H1 (cell line): ENCODE measurements around the gene CCDC88C. TPM values are rescaled to one million over a fixed set of nuclear protein-coding genes. Genes with fewer than 3 reads are reported as not detected.

Source experiments
- ATF2 ChIP-seq: IDR thresholded peaks from 2 replicates; pipeline ENCODE4 v1.6.1; 2012; ENCODE audit warnings: low read length, inconsistent platforms
- CHD7 ChIP-seq: fragments of 300-600 bp; sonication (generic); IDR thresholded peaks from 2 replicates; pipeline ENCODE4 v1.7.1; 2012; ENCODE audit warnings: low read length, moderate library complexity, mild to moderate bottlenecking, inconsistent platforms; ENCODE audit not compliant: insufficient replicate concordance
- GABPA ChIP-seq: IDR thresholded peaks from 2 replicates; pipeline ENCODE4 v1.6.1; 2011; ENCODE audit warnings: mild to moderate bottlenecking, low read length, moderate library complexity, borderline replicate concordance; ENCODE audit not compliant: insufficient read depth
- MAX ChIP-seq: IDR thresholded peaks from 2 replicates; pipeline ENCODE4 v1.6.1; 2012; ENCODE audit warnings: inconsistent platforms
- SP4 ChIP-seq: IDR thresholded peaks from 2 replicates; pipeline ENCODE4 v1.6.1; 2012; ENCODE audit warnings: low read length, inconsistent platforms
- polyA plus RNA-seq, 7 experiments: library from polyadenylated mRNA; depleted of rRNA in 3 of 7; stranded (reverse) in 5 of 7; unstranded in 2 of 7; fragments of >200 nt in 5 of 7; fragments of 200-250 nt in 2 of 7; gene quantifications; 1 replicate in 5 of 7; 2 replicates in 1 of 7; 4 replicates in 1 of 7; pipeline versions ENCODE4 v1.2.1 to v1.2.3, GENCODE V29; 2011 to 2013; ENCODE audit warnings: missing spikeins in 2 of 7, mixed read lengths in 2 of 7
- total RNA-seq: library from RNA; stranded (reverse); fragmentation: NEBNext Ultra II Directional; extraction: Animal tissue kit (Norgen Biotek cat#: 25700); gene quantifications from 2 replicates; pipeline ENCODE4 v1.2.1, GENCODE V29; 2021

Gene CCDC88C
- total and polyA plus RNA-seq, 2 of the 8 experiments (the other 6 are each of a cell fraction or from before 2014, with no cell fraction given): 10.3 to 57.7 TPM

GRCh38 chr14:91381801-91382670, 35.6 kb downstream of the CCDC88C start (continued):
- TF ChIP-seq CHD7: no peak
- no peak for TF ChIP-seq GABPA
- no peak for TF ChIP-seq MAX
- no peak for TF ChIP-seq ATF2
- TF ChIP-seq SP4: no peak
